ENCODE data around the gene CCL18.
"Not testable (repeated sequence)": the region's sequence is repeated elsewhere in the genome, so short reads cannot be mapped to it uniquely, and the experiment has no call there.

The CCL18 gene

GRCh38 chr17:36105781-36106492 lies 41.9 kb downstream of the CCL18 start:
- Histone ChIP-seq H3K27ac (ENCODE audit: low read length) (no peak overlapping the region), H3K4me3 (ENCODE audit: low read depth in 1 of 2, low read length in 2 of 2) (no peak overlapping the region), H3K27me3 (ENCODE audit: low read depth, low read length) (no peaks in the 10 kb centered on the region), H3K4me1 (ENCODE audit: control insufficient read depth in 1 of 2, insufficient read depth in 2 of 2, low read length in 2 of 2) (no peaks in the 10 kb centered on the region), H3K36me3 (ENCODE audit: control insufficient read depth in 1 of 2, insufficient read depth in 2 of 2, low read length in 2 of 2) (no peaks in the 10 kb centered on the region), H3K9me3 (ENCODE audit: control insufficient read depth in 1 of 2, low read length in 2 of 2) (no peaks in the 10 kb centered on the region)

- no peak overlapping the region for H3K27ac ChIP-seq (ENCODE audit: low read length)
- H3K4me3 ChIP-seq (ENCODE audit: low read depth in 1 of 2, low read length in 2 of 2): no peak overlapping the region
- H3K27me3 ChIP-seq (ENCODE audit: low read depth, low read length): no peaks in the 10 kb centered on the region
- H3K36me3 ChIP-seq (ENCODE audit: control insufficient read depth in 1 of 2, insufficient read depth in 2 of 2, low read length in 2 of 2): no peaks in the 10 kb centered on the region
- no peaks in the 10 kb centered on the region for H3K4me1 ChIP-seq (ENCODE audit: control insufficient read depth in 1 of 2, insufficient read depth in 2 of 2, low read length in 2 of 2)
- no peaks in the 10 kb centered on the region for H3K9me3 ChIP-seq (ENCODE audit: control insufficient read depth in 1 of 2, low read length in 2 of 2)
Observed at GRCh38 chr17:36106493-36106835, 42.4 kb downstream of the CCL18 start.

- Histone ChIP-seq H3K36me3 (ENCODE audit: control insufficient read depth in 1 of 2, insufficient read depth in 2 of 2, low read length in 2 of 2) (no peaks in the 10 kb centered on the region), H3K4me3 (ENCODE audit: low read depth in 1 of 2, low read length in 2 of 2) (no peak overlapping the region), H3K4me1 (ENCODE audit: control insufficient read depth in 1 of 2, insufficient read depth in 2 of 2, low read length in 2 of 2) (no peaks in the 10 kb centered on the region), H3K9me3 (ENCODE audit: control insufficient read depth in 1 of 2, low read length in 2 of 2) (no peaks in the 10 kb centered on the region), H3K27me3 (ENCODE audit: low read depth, low read length) (no peaks in the 10 kb centered on the region), H3K27ac (ENCODE audit: low read length) (no peak overlapping the region)
Observed at GRCh38 chr17:36107660-36108059, 43.6 kb downstream of the CCL18 start.

- H3K27me3 ChIP-seq (ENCODE audit: low read depth, low read length); H3K4me3 ChIP-seq (ENCODE audit: low read depth in 1 of 2, low read length in 2 of 2); H3K36me3 ChIP-seq (ENCODE audit: control insufficient read depth in 1 of 2, insufficient read depth in 2 of 2, low read length in 2 of 2); H3K4me1 ChIP-seq (ENCODE audit: control insufficient read depth in 1 of 2, insufficient read depth in 2 of 2, low read length in 2 of 2); H3K9me3 ChIP-seq (ENCODE audit: control insufficient read depth in 1 of 2, low read length in 2 of 2); H3K27ac ChIP-seq (ENCODE audit: low read length): not testable (repeated sequence)
Observed at GRCh38 chr17:36108265-36108664, 44.2 kb downstream of the CCL18 start.

GRCh38 chr17:36111068-36111490 lies 47.0 kb downstream of the CCL18 start:
- Histone ChIP-seq H3K27me3 (ENCODE audit: low read depth, low read length) (no peaks in the 10 kb centered on the region), H3K4me1 (ENCODE audit: control insufficient read depth in 1 of 2, insufficient read depth in 2 of 2, low read length in 2 of 2) (no peaks in the 10 kb centered on the region), H3K9me3 (ENCODE audit: control insufficient read depth in 1 of 2, low read length in 2 of 2) (no peaks in the 10 kb centered on the region), H3K4me3 (ENCODE audit: low read depth in 1 of 2, low read length in 2 of 2) (no peak overlapping the region), H3K36me3 (ENCODE audit: control insufficient read depth in 1 of 2, insufficient read depth in 2 of 2, low read length in 2 of 2) (no peaks in the 10 kb centered on the region), H3K27ac (ENCODE audit: low read length) (no peak overlapping the region)

- H3K9me3 ChIP-seq (ENCODE audit: control insufficient read depth in 1 of 2, low read length in 2 of 2): no peaks in the 10 kb centered on the region
Observed at GRCh38 chr17:36112572-36112971, 48.5 kb downstream of the CCL18 start.

GRCh38 chr17:36113131-36113530 lies 49.1 kb downstream of the CCL18 start:
- not testable (repeated sequence) for H3K27ac ChIP-seq (ENCODE audit: low read length); H3K4me1 ChIP-seq (ENCODE audit: control insufficient read depth in 1 of 2, insufficient read depth in 2 of 2, low read length in 2 of 2); H3K9me3 ChIP-seq (ENCODE audit: control insufficient read depth in 1 of 2, low read length in 2 of 2); H3K27me3 ChIP-seq (ENCODE audit: low read depth, low read length); H3K36me3 ChIP-seq (ENCODE audit: control insufficient read depth in 1 of 2, insufficient read depth in 2 of 2, low read length in 2 of 2); H3K4me3 ChIP-seq (ENCODE audit: low read depth in 1 of 2, low read length in 2 of 2)

More at GRCh38 chr17:36112572-36112971, 48.5 kb downstream of the CCL18 start:
- Histone ChIP-seq H3K4me1 (ENCODE audit: control insufficient read depth in 1 of 2, insufficient read depth in 2 of 2, low read length in 2 of 2) (no peaks in the 10 kb centered on the region), H3K27ac (ENCODE audit: low read length) (no peak overlapping the region), H3K4me3 (ENCODE audit: low read depth in 1 of 2, low read length in 2 of 2) (no peak overlapping the region), H3K27me3 (ENCODE audit: low read depth, low read length) (no peaks in the 10 kb centered on the region), H3K36me3 (ENCODE audit: control insufficient read depth in 1 of 2, insufficient read depth in 2 of 2, low read length in 2 of 2) (no peaks in the 10 kb centered on the region)

- H3K27me3 ChIP-seq (ENCODE audit: low read depth, low read length); H3K4me3 ChIP-seq (ENCODE audit: low read depth in 1 of 2, low read length in 2 of 2); H3K4me1 ChIP-seq (ENCODE audit: control insufficient read depth in 1 of 2, insufficient read depth in 2 of 2, low read length in 2 of 2); H3K36me3 ChIP-seq (ENCODE audit: control insufficient read depth in 1 of 2, insufficient read depth in 2 of 2, low read length in 2 of 2); H3K9me3 ChIP-seq (ENCODE audit: control insufficient read depth in 1 of 2, low read length in 2 of 2); H3K27ac ChIP-seq (ENCODE audit: low read length): not testable (repeated sequence)
Observed at GRCh38 chr17:36114971-36115648, 51.0 kb downstream of the CCL18 start.

GRCh38 chr17:36115649-36115977 lies 51.5 kb downstream of the CCL18 start:
- H3K9me3 ChIP-seq (ENCODE audit: control insufficient read depth in 1 of 2, low read length in 2 of 2); H3K36me3 ChIP-seq (ENCODE audit: control insufficient read depth in 1 of 2, insufficient read depth in 2 of 2, low read length in 2 of 2); H3K27me3 ChIP-seq (ENCODE audit: low read depth, low read length); H3K4me1 ChIP-seq (ENCODE audit: control insufficient read depth in 1 of 2, insufficient read depth in 2 of 2, low read length in 2 of 2); H3K4me3 ChIP-seq (ENCODE audit: low read depth in 1 of 2, low read length in 2 of 2); H3K27ac ChIP-seq (ENCODE audit: low read length): not testable (repeated sequence)

GRCh38 chr17:36117505-36118382 lies 53.7 kb downstream of the CCL18 start:
- Histone ChIP-seq H3K27me3 (ENCODE audit: low read depth, low read length) (no peaks in the 10 kb centered on the region), H3K4me3 (ENCODE audit: low read depth in 1 of 2, low read length in 2 of 2) (no peak overlapping the region), H3K36me3 (ENCODE audit: control insufficient read depth in 1 of 2, insufficient read depth in 2 of 2, low read length in 2 of 2) (no peaks in the 10 kb centered on the region), H3K4me1 (ENCODE audit: control insufficient read depth in 1 of 2, insufficient read depth in 2 of 2, low read length in 2 of 2) (no peaks in the 10 kb centered on the region), H3K27ac (ENCODE audit: low read length) (no peak overlapping the region), H3K9me3 (ENCODE audit: control insufficient read depth in 1 of 2, low read length in 2 of 2) (no peaks in the 10 kb centered on the region)

- no peaks in the 10 kb centered on the region for H3K27me3 ChIP-seq (ENCODE audit: low read depth, low read length)
- H3K9me3 ChIP-seq (ENCODE audit: control insufficient read depth in 1 of 2, low read length in 2 of 2): no peaks in the 10 kb centered on the region
- no peak overlapping the region for H3K4me3 ChIP-seq (ENCODE audit: low read depth in 1 of 2, low read length in 2 of 2)
- H3K27ac ChIP-seq (ENCODE audit: low read length): no peak overlapping the region
- no peaks in the 10 kb centered on the region for H3K36me3 ChIP-seq (ENCODE audit: control insufficient read depth in 1 of 2, insufficient read depth in 2 of 2, low read length in 2 of 2)
- H3K4me1 ChIP-seq (ENCODE audit: control insufficient read depth in 1 of 2, insufficient read depth in 2 of 2, low read length in 2 of 2): no peaks in the 10 kb centered on the region
Observed at GRCh38 chr17:36118477-36119353, 54.6 kb downstream of the CCL18 start.

Measured in muscle layer of duodenum (tissue), 2 donors.